HCT116 (cell line): ENCODE measurements around the gene ZDHHC14. TPM values are rescaled to one million over a fixed set of nuclear protein-coding genes. Genes with fewer than 3 reads are reported as not detected.

Experiments used
- ATAC-seq: fragments of 200-7000 bp; cut with Tn5 transposase; 2 replicates; pipeline ENCODE4 v1.9.1; 2020; ENCODE audit warnings: mild to moderate bottlenecking, moderate library complexity
- BruUV-seq: library from RNA; stranded (reverse); fragments of 400-500 nt; replicated peaks from 2 replicates; lab custom pipeline; 2021; lab: Mats Ljungman, UMichigan
- CTCF ChIA-PET: fragments of 300-600 bp; sonication (Branson Sonifier 250); formaldehyde crosslinking; loops from one replicate; lab custom pipeline; 2021; ENCODE audit warnings: antibody characterized with exemption; lab: Charles Lee
- POLR2A ChIA-PET: fragments of 300-600, 350-600 bp; sonication (Branson Sonifier 250); formaldehyde crosslinking; loops from one replicate; lab custom pipeline; 2021; ENCODE audit warnings: antibody characterized with exemption; lab: Charles Lee
- RAD21 ChIA-PET, 2 experiments: fragments of 300-600 bp; sonication (Branson Sonifier 250); formaldehyde crosslinking; loops; one replicate each; lab custom pipeline; 2023; ENCODE audit warnings: low total read pairs in 2 of 2; ENCODE audit not compliant: uncharacterized antibody in 2 of 2, unreplicated experiment in 2 of 2, low non-redundant PET in 1 of 2; lab: Charles Lee
- DNase-seq: peaks from one replicate; pipeline ENCODE4 v3.0.0-alpha.2; 2010; ENCODE audit warnings: low read depth, low spot score
- H2AFZ ChIP-seq: fragments of 200-600 bp; shearing (Covaris generic), sonication (generic); 2 replicates; pipeline ENCODE4 v1.6.1; 2017; ENCODE audit warnings: low read depth, mixed run types, mixed read lengths, antibody characterized with exemption, low read length; ENCODE audit not compliant: poor library complexity, severe bottlenecking
- H3K27ac ChIP-seq: 2 replicates; pipeline ENCODE4 v1.5.1; 2012; ENCODE audit warnings: low read depth, low read length
- H3K27me3 ChIP-seq: fragments of 200-600 bp; sonication (generic); 2 replicates; pipeline ENCODE4 v1.6.1; 2016; ENCODE audit warnings: mixed run types, low read length, mixed read lengths; ENCODE audit not compliant: insufficient read depth
- H3K36me3 ChIP-seq, 2 experiments: fragments of 200-500 bp in 1 of 2; fragments of 200-600 bp in 1 of 2; sonication (Bioruptor generic) in 1 of 2; sonication (generic) in 1 of 2; 2 replicates each; pipeline versions ENCODE4 v1.5.1 to v1.6.1; 2014 to 2016; ENCODE audit warnings: low read length in 2 of 2, inconsistent platforms in 1 of 2, mixed read lengths in 1 of 2, mixed run types in 1 of 2; ENCODE audit not compliant: insufficient read depth in 2 of 2, control insufficient read depth in 1 of 2
- H3K4me1 ChIP-seq, 2 experiments: fragments of 200-600 bp in 1 of 2; sonication (generic) in 1 of 2; 2 replicates each; pipeline versions ENCODE4 v1.5.1 to v1.6.1; 2012 to 2017; ENCODE audit warnings: low read length in 2 of 2, inconsistent platforms in 1 of 2, mild to moderate bottlenecking in 1 of 2, mixed read lengths in 1 of 2, mixed run types in 1 of 2, moderate library complexity in 1 of 2; ENCODE audit not compliant: insufficient read depth in 2 of 2, control insufficient read depth in 1 of 2
- H3K4me2 ChIP-seq: fragments of 200-600 bp; sonication (generic); 2 replicates; pipeline ENCODE4 v1.6.1; 2017; ENCODE audit warnings: mixed run types, low read length, mixed read lengths
- H3K4me3 ChIP-seq, 2 experiments: fragments of 200-600 bp in 1 of 2; sonication (generic) in 1 of 2; replicated peaks in 1 of 2; 2 replicates each; pipeline ENCODE4 v1.5.1; 2011 to 2016; ENCODE audit warnings: low read length in 2 of 2, control low read depth in 1 of 2, low read depth in 1 of 2, mild to moderate bottlenecking in 1 of 2, mixed read lengths in 1 of 2, mixed run types in 1 of 2
- H3K79me2 ChIP-seq: fragments of 200-600 bp; sonication (generic); 2 replicates; pipeline ENCODE4 v1.6.1; 2017; ENCODE audit warnings: mild to moderate bottlenecking, mixed run types, low read length, moderate library complexity, mixed read lengths; ENCODE audit not compliant: insufficient read depth
- H3K9ac ChIP-seq: fragments of 200-600 bp; sonication (generic); 2 replicates; pipeline ENCODE4 v1.6.1; 2016; ENCODE audit warnings: low read length, mixed read lengths
- H3K9me2 ChIP-seq: fragments of 200-600 bp; sonication (generic), shearing (Covaris generic); 2 replicates; pipeline ENCODE4 v1.6.1; 2017; ENCODE audit warnings: mixed run types, mild to moderate bottlenecking, moderate library complexity; ENCODE audit not compliant: insufficient read depth
- H3K9me3 ChIP-seq, 2 experiments: fragments of 200-500 bp in 1 of 2; fragments of 200-600 bp in 1 of 2; sonication (Bioruptor generic) in 1 of 2; sonication (generic) in 1 of 2; 2 replicates each; pipeline ENCODE4 v1.6.1; 2014 to 2017; ENCODE audit warnings: low read length in 2 of 2, mixed read lengths in 2 of 2, inconsistent platforms in 1 of 2, low read depth in 1 of 2, mild to moderate bottlenecking in 1 of 2, mixed run types in 1 of 2, moderate library complexity in 1 of 2; ENCODE audit not compliant: control insufficient read depth in 1 of 2, insufficient read depth in 1 of 2
- H4K20me1 ChIP-seq: fragments of 200-600 bp; sonication (generic), shearing (Covaris generic); 2 replicates; pipeline ENCODE4 v1.6.1; 2017; ENCODE audit warnings: mixed run types, mild to moderate bottlenecking, moderate library complexity; ENCODE audit not compliant: insufficient read depth
- EGR1 ChIP-seq: IDR thresholded peaks from 2 replicates; pipeline ENCODE4 v1.6.1; 2012; ENCODE audit warnings: low read depth
- RAD21 ChIP-seq: IDR thresholded peaks from 2 replicates; pipeline ENCODE4 v1.6.1; 2012; ENCODE audit warnings: low read depth, mild to moderate bottlenecking
- SIN3A ChIP-seq: IDR thresholded peaks from 2 replicates; pipeline ENCODE4 v1.6.1; 2012; ENCODE audit warnings: low read depth
- TCF7L2 ChIP-seq: IDR thresholded peaks from 2 replicates; pipeline ENCODE4 v1.7.0; 2011; ENCODE audit warnings: borderline replicate concordance, inconsistent platforms; ENCODE audit not compliant: insufficient read depth, insufficient read length; ENCODE audit errors: extremely low read depth
- intact Hi-C: fragments of 100-400 bp; cut with micrococcal nuclease; formaldehyde crosslinking; loops from 2 replicates; pipeline ENCODE4 v1.10.0; 2022
- total RNA-seq: library from RNA; stranded (reverse); gene quantifications from one replicate; pipeline ENCODE4 v1.2.1, GENCODE V29; 2021; ENCODE audit not compliant: unreplicated experiment
- TF ChIP-seq, protein P1 (sequence below), 3 experiments: fragments of 200-600 bp in 1 of 3; sonication (generic) in 1 of 3; IDR thresholded peaks in 2 of 3; conservative IDR thresholded peaks in 1 of 3; 2 replicates each; pipeline ENCODE4 v1.5.1; 2012 to 2017; ENCODE audit warnings: low read depth in 2 of 3, low read length in 2 of 3, antibody characterized with exemption in 1 of 3, borderline replicate concordance in 1 of 3, control low read depth in 1 of 3, mild to moderate bottlenecking in 1 of 3, mixed read lengths in 1 of 3, mixed run types in 1 of 3, moderate library complexity in 1 of 3; ENCODE audit not compliant: insufficient read depth in 1 of 3
- TF ChIP-seq, protein P2 (sequence below): IDR thresholded peaks from 2 replicates; pipeline ENCODE4 v1.6.1; 2012; ENCODE audit warnings: low read depth

Gene ZDHHC14
- total RNA-seq, 1 experiment from 2014 or later, result 5.3 TPM

DNA sequence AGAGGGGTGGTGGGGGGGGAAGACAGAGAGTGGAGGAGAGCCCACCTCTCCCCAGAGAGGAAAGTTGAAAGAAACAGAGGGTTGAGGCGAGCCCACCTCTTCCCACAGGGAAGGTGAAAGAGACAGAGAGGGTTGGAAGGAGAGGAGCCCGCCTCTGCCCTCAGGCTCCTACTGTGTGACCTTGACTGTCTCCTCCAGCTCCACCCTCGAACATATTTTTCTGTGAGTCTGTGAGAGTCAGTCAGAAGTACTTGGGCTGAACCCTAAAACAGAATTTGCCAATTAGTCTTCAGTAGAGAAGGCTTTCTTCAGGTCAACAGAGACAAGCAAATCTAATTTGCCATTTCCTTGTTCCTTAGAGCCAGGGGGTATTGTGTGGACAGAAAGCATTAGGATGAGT lies 288.3 kb downstream of the ZDHHC14 start:
- Histone ChIP-seq H3K27me3 (no peaks in the 10 kb centered on the region), H3K9ac (no peak overlapping the region)
- DNase-seq, result no peak

DNA sequence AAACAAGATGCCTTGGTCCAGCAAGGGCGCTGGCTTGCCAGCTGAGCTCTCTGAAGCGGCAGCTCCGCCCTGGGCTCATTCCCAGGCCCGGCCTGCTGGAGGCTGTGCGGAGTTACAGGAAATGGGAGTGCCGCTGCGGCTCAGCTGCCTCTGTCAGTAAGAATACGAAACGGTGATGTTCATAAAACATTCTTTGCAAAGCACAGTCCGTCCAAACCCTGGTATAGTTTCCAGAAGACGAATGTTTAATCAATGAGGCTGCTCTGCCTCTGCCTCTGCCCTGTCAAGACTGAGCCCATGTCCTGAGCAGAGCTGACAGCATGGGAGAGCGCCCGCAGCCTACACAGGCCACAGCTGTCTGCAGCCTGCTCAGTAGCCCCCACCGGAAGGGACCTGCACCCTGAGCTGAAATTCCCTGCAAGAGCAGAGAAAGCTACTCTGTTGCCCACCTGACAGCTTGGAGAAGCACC lies 288.8 kb downstream of the ZDHHC14 start:
- POLR2A ChIA-PET, result no interaction called here
- TF ChIP-seq SIN3A (no peak), EGR1 (no peak), RAD21 (0 out of 2 replicates have a peak, but pooled peaks have one; percentile 6), TCF7L2 (no peak)
- TF ChIP-seq, protein P1, sequence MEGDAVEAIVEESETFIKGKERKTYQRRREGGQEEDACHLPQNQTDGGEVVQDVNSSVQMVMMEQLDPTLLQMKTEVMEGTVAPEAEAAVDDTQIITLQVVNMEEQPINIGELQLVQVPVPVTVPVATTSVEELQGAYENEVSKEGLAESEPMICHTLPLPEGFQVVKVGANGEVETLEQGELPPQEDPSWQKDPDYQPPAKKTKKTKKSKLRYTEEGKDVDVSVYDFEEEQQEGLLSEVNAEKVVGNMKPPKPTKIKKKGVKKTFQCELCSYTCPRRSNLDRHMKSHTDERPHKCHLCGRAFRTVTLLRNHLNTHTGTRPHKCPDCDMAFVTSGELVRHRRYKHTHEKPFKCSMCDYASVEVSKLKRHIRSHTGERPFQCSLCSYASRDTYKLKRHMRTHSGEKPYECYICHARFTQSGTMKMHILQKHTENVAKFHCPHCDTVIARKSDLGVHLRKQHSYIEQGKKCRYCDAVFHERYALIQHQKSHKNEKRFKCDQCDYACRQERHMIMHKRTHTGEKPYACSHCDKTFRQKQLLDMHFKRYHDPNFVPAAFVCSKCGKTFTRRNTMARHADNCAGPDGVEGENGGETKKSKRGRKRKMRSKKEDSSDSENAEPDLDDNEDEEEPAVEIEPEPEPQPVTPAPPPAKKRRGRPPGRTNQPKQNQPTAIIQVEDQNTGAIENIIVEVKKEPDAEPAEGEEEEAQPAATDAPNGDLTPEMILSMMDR (IDR thresholded peaks at IDR 0.05 in 2 of 3, conservative IDR thresholded peaks at IDR 0.05 in 1 of 3; ENCODE audit: borderline replicate concordance in 1 of 3, insufficient read depth in 1 of 3, low read depth in 2 of 3, low read length in 2 of 3), result no peak
- TF ChIP-seq, protein P2, sequence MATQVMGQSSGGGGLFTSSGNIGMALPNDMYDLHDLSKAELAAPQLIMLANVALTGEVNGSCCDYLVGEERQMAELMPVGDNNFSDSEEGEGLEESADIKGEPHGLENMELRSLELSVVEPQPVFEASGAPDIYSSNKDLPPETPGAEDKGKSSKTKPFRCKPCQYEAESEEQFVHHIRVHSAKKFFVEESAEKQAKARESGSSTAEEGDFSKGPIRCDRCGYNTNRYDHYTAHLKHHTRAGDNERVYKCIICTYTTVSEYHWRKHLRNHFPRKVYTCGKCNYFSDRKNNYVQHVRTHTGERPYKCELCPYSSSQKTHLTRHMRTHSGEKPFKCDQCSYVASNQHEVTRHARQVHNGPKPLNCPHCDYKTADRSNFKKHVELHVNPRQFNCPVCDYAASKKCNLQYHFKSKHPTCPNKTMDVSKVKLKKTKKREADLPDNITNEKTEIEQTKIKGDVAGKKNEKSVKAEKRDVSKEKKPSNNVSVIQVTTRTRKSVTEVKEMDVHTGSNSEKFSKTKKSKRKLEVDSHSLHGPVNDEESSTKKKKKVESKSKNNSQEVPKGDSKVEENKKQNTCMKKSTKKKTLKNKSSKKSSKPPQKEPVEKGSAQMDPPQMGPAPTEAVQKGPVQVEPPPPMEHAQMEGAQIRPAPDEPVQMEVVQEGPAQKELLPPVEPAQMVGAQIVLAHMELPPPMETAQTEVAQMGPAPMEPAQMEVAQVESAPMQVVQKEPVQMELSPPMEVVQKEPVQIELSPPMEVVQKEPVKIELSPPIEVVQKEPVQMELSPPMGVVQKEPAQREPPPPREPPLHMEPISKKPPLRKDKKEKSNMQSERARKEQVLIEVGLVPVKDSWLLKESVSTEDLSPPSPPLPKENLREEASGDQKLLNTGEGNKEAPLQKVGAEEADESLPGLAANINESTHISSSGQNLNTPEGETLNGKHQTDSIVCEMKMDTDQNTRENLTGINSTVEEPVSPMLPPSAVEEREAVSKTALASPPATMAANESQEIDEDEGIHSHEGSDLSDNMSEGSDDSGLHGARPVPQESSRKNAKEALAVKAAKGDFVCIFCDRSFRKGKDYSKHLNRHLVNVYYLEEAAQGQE, result no peak
- TF ChIP-seq, all 23 proteins: peak for 1
- ChIA-PET RAD21 (no interaction called here), CTCF (interaction anchor here (5.2 kb wide), 1 partner anchor 355 kb away, joined by 33 read pairs; no protein-coding TSS in a partner anchor)
- intact Hi-C loops, result loop anchor here (10.0 kb wide), 2 partner anchors 205 to 285 kb away; no protein-coding TSS in a partner anchor
- ATAC-seq (peak; percentile 48; the same call in 1 of the 2 replicates), DNase-seq (no peak)
- Histone ChIP-seq H3K36me3 (no peaks in the 10 kb centered on the region), H3K9me2 (no peaks in the 10 kb centered on the region), H4K20me1 (no peaks in the 10 kb centered on the region), H2AFZ (no peak overlapping the region), H3K79me2 (no peaks in the 10 kb centered on the region), H3K4me1 (no peaks in the 10 kb centered on the region; a peak in 1 of 4 replicates), H3K27me3 (no peaks in the 10 kb centered on the region), H3K27ac (no peak overlapping the region), H3K9me3 (no peaks in the 10 kb centered on the region), H3K4me2 (no peak overlapping the region), H3K9ac (no peak overlapping the region), H3K4me3 (no peak overlapping the region)
- no TSS peak for BruUV-seq

More for the DNA sequence above, 288.3 kb downstream of the ZDHHC14 start:
- Histone ChIP-seq H3K9me2 (no peaks in the 10 kb centered on the region), H3K27ac (no peak overlapping the region)
- no peak for TF ChIP-seq EGR1
- TF ChIP-seq, all 23 proteins: peak for 0
- no peak overlapping the region for H3K4me2 ChIP-seq
- no peak overlapping the region for H3K4me3 ChIP-seq
- no peaks in the 10 kb centered on the region for H3K36me3 ChIP-seq
- no peaks in the 10 kb centered on the region for H3K9me3 ChIP-seq
- no peaks in the 10 kb centered on the region; a peak in 1 of 4 replicates for H3K4me1 ChIP-seq
- ChIA-PET CTCF (interaction anchor here (5.2 kb wide), 1 partner anchor 355 kb away, joined by 33 read pairs; no protein-coding TSS in a partner anchor), POLR2A (no interaction called here), RAD21 (no interaction called here)
- H4K20me1 ChIP-seq, result no peaks in the 10 kb centered on the region
- intact Hi-C loops, result loop anchor here (10.0 kb wide), 2 partner anchors 205 to 285 kb away; no protein-coding TSS in a partner anchor
- no TSS peak for BruUV-seq
- ATAC-seq, result no peak
- H2AFZ ChIP-seq, result no peak overlapping the region
- H3K79me2 ChIP-seq, result no peaks in the 10 kb centered on the region
